DMS 273 (cell line): Measurements from ENCODE around the gene EPHA4.

Experiments used
- DNase-seq: peaks from one replicate; lab custom pipeline; 2025; ENCODE audit not compliant: unreplicated experiment; lab: John Stamatoyannopoulos, UW

EPHA4 gene

GRCh38 chr2:221572219-221572820, at the start of gene EPHA4:
Gene EPHA4, minus strand, starts transcription at chr2:221572304. Its CDS starts 56 bp downstream, at chr2:221572248.
- peak; percentile 96 for DNase-seq

- DNase-seq, result no peak
Measured at GRCh38 chr2:221618007-221618406, 45.9 kb upstream of the EPHA4 start.

- peak; percentile 1 for DNase-seq
Measured at GRCh38 chr2:221616561-221616960, 44.5 kb upstream of the EPHA4 start.

DNA sequence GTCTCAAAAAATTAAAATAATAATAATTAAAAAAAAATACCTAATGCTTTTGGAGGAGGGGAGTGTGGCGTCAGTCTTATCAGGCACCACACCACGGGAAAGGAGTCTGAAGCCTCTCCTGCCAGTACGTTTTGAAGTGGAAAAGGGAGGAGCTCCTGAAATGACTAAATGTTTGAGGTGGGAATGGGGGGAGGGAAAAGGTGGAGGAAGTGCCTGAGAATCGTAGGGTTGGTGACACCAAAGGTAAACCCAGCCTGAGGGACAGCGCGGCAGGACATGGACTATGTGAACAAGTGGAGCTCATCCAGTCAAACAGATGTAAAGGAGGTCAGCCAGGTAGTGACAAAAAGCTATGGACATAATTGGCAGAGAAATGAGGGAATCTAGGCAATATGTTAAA, 42.2 kb upstream of the EPHA4 start:
- no peak for DNase-seq

DNA sequence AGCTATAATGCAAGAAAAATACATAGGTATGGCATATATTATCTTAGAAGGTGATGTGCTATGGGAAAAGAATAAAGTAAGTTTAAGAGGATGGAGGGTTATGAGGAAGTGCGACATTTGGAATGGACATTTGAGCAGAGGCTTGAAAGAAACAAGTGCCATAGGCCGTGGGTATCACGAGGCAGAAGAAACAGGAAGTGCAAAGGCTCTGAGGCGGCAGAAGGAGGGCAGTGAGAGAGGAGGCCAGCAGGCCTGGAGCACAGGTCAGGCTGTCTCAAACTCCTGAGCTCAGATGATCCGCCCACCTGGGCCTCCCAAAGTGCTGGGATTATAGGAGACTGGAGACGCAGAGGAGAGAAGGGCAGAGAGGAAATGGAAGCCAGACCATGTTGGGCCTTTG, 40.7 kb upstream of the EPHA4 start:
- no peak for DNase-seq

DNA sequence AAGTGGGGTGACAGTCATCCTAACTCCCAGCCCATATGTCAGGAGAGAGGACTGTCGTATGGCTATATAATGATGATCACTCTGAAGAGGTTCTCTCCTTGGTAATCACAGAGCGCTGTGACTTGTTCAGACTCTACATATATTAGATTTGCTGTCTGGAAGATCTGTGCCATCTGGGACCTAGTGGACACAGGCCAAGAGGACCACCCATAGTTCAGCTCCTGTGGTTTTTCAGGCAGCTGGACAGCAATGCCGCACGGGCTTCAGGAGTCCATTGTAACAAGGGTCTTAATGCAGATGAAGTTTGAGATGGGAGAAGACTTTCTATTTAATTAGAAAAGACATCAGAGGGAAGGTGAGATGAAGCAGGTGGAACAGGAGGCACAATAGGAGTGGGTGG, 40.1 kb upstream of the EPHA4 start:
- peak; percentile 3 for DNase-seq

- DNase-seq, result no peak
Measured at GRCh38 chr2:221610675-221611074, 38.6 kb upstream of the EPHA4 start.

DNA sequence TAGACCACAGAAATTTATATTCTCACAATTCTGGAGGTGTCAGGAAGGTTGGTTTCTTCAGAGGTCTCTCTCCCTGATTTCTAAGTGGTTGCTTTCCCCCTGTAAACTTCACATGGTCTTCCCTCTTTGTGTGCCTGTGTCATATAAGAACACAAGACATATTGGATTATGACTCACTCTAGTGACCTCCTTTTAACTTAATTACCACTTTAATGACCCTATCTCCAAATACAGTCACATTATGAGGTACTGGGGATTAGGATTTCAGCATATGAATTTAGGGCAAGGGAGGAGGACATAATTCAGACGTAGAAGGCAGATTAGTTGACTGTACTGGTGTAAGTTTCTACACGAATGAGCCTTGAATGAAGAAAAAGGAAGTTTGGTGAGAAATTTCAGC, 38.2 kb upstream of the EPHA4 start:
- DNase-seq, result no peak

DNA sequence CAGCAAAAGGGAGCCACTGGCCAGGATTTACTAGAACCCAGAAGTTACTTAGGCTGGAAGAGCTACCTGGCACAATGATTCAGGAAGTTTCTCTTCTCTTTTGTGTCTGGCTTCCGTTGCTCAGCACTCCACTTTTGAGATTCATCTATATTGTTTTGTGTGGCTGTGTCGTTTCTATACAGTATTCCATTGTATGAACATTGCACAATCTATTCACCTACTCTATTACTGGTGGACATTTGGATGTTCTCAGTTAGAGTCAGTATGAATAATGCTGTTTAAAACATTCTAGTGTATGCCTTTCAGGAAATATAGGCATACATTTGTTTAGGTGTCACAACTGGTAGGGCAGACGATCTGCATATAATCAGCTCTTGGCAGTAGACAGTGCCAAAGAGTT, 36.3 kb upstream of the EPHA4 start:
- DNase-seq, result no peak

DNA sequence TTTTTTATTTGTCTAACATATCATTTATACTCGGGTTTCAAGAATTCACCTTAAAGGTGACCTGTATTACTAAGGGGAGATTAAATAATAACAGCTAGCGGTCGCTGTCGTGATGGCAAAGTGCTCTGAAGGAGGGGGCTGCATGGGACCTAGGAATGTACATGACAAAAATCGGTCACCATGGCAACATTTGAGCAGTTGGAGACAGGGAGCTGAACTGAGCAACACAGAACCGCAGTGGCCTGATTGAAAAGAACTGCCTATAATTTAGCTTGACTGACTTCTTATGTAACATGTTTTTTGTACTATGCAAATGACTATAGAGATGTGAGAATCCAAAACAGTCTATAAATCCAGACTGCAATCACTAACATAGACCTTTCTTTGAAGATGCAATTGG, 34.3 kb upstream of the EPHA4 start:
- DNase-seq, result peak; percentile 26

DNA sequence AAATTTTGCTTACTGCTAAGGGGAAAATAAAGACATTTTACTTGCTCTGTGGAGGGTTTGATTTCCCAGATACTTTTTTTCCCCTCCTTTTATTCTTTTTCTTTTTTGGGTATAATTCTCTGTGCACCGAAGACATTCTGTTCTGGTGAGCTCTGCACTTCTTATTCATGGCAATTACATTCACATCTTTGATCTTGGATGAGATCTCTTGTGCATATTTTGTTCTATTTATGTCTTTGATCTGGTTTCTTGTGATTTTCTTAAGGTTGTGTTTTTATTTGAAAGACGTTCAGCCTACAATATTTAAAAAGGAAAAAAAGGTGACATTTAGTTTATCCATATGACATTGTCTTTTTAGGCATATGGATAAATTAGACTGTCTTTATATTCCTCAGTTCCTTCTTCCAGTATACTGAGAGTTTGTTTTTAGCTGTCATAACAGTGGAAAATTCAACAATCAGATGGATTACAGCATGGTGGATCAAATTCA, 33.7 kb upstream of the EPHA4 start:
- DNase-seq, result no peak

GRCh38 chr2:221602938-221603337, 30.8 kb upstream of the EPHA4 start:
- no peak for DNase-seq

GRCh38 chr2:221601376-221601775, 29.3 kb upstream of the EPHA4 start:
- no peak for DNase-seq

DNA sequence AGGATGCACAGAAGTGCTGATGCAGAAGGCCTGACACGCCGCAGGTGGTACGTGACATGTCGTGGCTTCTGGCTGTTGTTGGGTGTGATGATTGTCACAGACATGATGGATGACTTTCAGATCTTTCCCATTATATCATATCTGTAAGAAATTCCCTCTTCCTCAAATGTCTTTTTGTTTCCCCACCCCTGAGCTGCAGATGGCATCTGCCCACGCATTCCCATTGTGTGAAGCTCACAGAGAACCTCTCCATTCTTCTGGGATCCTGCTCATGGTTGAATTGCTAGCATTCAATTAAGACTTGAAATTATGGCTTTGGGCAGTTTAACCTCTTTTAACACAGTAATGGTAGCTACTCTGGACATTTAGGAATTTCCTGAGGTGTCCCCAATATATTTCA, 28.3 kb upstream of the EPHA4 start:
- no peak for DNase-seq

GRCh38 chr2:221596192-221596591, 24.1 kb upstream of the EPHA4 start:
- DNase-seq, result peak; percentile 38

DNA sequence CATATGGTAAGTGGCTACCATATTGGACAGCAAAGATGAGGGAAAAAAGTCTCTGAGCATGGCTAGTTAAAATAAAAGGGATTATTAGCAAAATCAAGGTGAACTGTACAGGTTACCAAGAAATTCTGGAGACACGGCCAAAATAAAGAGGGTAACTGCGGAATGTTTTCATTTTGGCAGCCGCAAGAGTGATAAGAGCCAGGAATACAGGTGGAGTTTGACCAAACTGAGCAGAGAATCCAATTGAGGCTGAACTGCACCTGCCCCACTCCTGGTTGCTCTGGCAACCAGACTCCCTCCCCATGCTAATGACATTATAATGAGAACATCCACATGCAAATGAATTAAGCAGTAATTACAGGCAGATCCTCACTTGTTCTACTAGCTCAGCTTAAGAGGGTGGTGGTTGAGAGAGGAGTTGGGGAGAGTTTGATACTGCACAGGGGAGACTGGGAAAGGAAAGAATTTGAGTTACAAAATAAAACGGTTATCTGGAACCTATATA, 18.8 kb upstream of the EPHA4 start:
- DNase-seq, result no peak

DNA sequence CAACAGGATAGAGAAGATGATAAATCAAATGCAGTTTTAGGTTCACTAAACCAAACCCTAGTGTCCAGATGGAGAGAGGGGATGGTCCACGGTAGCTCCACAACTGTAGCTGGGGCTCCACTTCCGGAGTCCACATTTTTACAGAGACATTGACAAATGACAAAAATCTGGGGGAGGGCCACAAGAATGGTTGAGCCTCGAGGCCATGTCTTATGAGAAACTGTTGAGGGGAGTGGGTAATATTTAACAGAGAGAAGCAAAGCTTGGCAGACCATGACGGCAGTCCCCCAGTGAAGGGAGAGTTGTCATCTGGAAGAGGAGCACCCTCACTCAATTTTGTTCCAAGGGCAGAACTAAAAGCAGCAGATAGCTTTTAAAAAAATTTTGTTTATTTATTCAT, 17.6 kb upstream of the EPHA4 start:
- no peak for DNase-seq

GRCh38 chr2:221588306-221588985, 16.3 kb upstream of the EPHA4 start:
- no peak for DNase-seq

GRCh38 chr2:221581986-221582385, 9.9 kb upstream of the EPHA4 start:
- no peak for DNase-seq

GRCh38 chr2:221574231-221574570, 2.1 kb upstream of the EPHA4 start:
- no peak for DNase-seq

GRCh38 chr2:221573430-221574230, 1.5 kb upstream of the EPHA4 start:
- peak; percentile 95 for DNase-seq
